Measurements from ENCODE around the gene ZRANB3.

GRCh38 chr2:135271006-135271405 lies 260.0 kb downstream of the ZRANB3 start:
- TF ChIP-seq POLR2A (IDR thresholded peaks at IDR 0.05; ENCODE audit: low read length) (no peak), GATA1 (IDR thresholded peaks at IDR 0.05; ENCODE audit: low read depth, low read length) (no peak)
